ENCODE data around the gene ZFPM1. TPM values are rescaled to one million over a fixed set of nuclear protein-coding genes. Genes with fewer than 3 reads are reported as not detected.

Gene ZFPM1
- total and polyA plus RNA-seq, 2 experiments from 2014 or later, result 0.53 to 2.2 TPM

DNA sequence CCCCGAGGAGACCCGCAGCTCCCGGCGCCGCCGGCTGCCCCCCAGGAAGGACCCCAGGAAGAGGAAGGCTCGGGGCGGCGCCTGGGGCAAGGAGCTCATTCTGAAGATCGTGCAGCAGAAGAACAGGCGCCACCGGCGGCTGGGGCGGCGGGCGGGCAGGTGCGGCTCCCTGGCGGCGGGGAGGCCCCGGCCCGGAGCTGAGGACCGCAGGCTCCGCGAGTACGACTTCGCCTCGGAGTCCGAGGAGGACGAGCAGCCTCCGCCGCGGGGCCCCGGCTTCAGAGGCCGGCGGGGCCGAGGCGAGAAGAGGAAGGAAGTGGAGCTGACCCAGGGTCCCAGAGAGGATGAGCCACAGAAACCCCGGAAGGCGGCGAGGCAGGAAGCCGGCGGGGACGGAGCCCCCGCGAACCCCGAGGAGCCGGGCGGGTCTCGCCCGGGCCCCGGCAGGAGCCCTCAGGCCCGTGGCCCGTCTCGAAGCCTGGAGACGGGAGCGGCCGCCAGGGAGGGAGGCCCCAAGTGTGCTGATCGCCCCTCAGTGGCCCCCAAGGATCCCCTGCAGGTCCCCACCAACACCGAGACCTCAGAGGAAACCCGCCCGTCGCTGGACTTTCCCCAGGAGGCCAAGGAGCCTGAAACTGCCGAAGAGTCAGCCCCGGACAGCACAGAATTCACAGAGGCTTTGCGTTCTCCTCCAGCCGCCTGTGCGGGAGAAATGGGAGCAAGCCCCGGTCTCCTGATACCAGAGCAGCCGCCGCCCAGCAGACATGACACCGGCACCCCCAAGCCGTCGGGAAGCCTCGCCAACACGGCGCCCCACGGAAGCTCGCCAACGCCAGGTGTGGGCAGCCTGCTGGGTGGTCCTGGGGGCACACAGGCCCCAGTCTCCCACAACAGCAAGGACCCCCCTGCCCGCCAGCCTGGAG, 22.3 kb upstream of the ZFPM1 start:
- Histone ChIP-seq H3K27me3 (ENCODE audit: insufficient read depth) (no peaks in the 10 kb centered on the region), H3K27ac (ENCODE audit: low read depth) (no peak overlapping the region), H3K4me1 (ENCODE audit: insufficient read depth) (no peaks in the 10 kb centered on the region), H3F3A (replicated peaks; ENCODE audit: low read depth) (no peaks in the 10 kb centered on the region), H3K4me2 (peak overlapping the region; percentile 38; the same call in 1 of the 2 replicates), H2AFZ (peak overlapping the region; percentile 43; the same call in 1 of the 2 replicates), H4K20me1 (replicated peaks; ENCODE audit: insufficient read depth) (no peaks in the 10 kb centered on the region), H3K4me3 (0 out of 2 replicates have a peak overlapping the region, but pooled peaks have one; percentile 17), H3K36me3 (ENCODE audit: insufficient read depth) (no peaks in the 10 kb centered on the region), H3K79me2 (replicated peaks; ENCODE audit: insufficient read depth) (no peaks in the 10 kb centered on the region), H3K9me2 (ENCODE audit: insufficient read depth) (no peaks in the 10 kb centered on the region)
- Mint-ChIP-seq H3K4me3 (no peak overlapping the region), H3K27me3 (ENCODE audit: insufficient read depth, low read depth, poor library complexity) (peaks cover 12% of the 10 kb centered on the region), H3K4me1 (peaks cover 2% of the 10 kb centered on the region; the same call in 2 of the 3 replicates), H3K27ac (no peak overlapping the region), H3K9me3 (no peaks in the 10 kb centered on the region), H3K36me3 (ENCODE audit: low read depth) (no peaks in the 10 kb centered on the region)
- TF ChIP-seq, protein P1, sequence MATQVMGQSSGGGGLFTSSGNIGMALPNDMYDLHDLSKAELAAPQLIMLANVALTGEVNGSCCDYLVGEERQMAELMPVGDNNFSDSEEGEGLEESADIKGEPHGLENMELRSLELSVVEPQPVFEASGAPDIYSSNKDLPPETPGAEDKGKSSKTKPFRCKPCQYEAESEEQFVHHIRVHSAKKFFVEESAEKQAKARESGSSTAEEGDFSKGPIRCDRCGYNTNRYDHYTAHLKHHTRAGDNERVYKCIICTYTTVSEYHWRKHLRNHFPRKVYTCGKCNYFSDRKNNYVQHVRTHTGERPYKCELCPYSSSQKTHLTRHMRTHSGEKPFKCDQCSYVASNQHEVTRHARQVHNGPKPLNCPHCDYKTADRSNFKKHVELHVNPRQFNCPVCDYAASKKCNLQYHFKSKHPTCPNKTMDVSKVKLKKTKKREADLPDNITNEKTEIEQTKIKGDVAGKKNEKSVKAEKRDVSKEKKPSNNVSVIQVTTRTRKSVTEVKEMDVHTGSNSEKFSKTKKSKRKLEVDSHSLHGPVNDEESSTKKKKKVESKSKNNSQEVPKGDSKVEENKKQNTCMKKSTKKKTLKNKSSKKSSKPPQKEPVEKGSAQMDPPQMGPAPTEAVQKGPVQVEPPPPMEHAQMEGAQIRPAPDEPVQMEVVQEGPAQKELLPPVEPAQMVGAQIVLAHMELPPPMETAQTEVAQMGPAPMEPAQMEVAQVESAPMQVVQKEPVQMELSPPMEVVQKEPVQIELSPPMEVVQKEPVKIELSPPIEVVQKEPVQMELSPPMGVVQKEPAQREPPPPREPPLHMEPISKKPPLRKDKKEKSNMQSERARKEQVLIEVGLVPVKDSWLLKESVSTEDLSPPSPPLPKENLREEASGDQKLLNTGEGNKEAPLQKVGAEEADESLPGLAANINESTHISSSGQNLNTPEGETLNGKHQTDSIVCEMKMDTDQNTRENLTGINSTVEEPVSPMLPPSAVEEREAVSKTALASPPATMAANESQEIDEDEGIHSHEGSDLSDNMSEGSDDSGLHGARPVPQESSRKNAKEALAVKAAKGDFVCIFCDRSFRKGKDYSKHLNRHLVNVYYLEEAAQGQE (IDR thresholded peaks at IDR 0.05; ENCODE audit: unreplicated experiment), result no peak
- no peak for TF ChIP-seq EZH2phosphoT487 (IDR thresholded peaks at IDR 0.05; ENCODE audit: unreplicated experiment)
- TF ChIP-seq STAT1 (IDR thresholded peaks at IDR 0.05; ENCODE audit: unreplicated experiment), result no peak
- no peak for TF ChIP-seq ZNF331 (CRISPR knock-in tag; IDR thresholded peaks at IDR 0.05; ENCODE audit: low read depth)
- no peak for TF ChIP-seq EZH2 (IDR thresholded peaks at IDR 0.05; ENCODE audit: low read depth, unreplicated experiment)
- TF ChIP-seq, protein P2, sequence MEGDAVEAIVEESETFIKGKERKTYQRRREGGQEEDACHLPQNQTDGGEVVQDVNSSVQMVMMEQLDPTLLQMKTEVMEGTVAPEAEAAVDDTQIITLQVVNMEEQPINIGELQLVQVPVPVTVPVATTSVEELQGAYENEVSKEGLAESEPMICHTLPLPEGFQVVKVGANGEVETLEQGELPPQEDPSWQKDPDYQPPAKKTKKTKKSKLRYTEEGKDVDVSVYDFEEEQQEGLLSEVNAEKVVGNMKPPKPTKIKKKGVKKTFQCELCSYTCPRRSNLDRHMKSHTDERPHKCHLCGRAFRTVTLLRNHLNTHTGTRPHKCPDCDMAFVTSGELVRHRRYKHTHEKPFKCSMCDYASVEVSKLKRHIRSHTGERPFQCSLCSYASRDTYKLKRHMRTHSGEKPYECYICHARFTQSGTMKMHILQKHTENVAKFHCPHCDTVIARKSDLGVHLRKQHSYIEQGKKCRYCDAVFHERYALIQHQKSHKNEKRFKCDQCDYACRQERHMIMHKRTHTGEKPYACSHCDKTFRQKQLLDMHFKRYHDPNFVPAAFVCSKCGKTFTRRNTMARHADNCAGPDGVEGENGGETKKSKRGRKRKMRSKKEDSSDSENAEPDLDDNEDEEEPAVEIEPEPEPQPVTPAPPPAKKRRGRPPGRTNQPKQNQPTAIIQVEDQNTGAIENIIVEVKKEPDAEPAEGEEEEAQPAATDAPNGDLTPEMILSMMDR (conservative IDR thresholded peaks at IDR 0.05; ENCODE audit: low read depth in 2 of 2), result no peak
- TF ChIP-seq, protein P3, sequence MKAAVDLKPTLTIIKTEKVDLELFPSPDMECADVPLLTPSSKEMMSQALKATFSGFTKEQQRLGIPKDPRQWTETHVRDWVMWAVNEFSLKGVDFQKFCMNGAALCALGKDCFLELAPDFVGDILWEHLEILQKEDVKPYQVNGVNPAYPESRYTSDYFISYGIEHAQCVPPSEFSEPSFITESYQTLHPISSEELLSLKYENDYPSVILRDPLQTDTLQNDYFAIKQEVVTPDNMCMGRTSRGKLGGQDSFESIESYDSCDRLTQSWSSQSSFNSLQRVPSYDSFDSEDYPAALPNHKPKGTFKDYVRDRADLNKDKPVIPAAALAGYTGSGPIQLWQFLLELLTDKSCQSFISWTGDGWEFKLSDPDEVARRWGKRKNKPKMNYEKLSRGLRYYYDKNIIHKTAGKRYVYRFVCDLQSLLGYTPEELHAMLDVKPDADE (IDR thresholded peaks at IDR 0.05), result no peak
- TF ChIP-seq ZNF114 (CRISPR knock-in tag; IDR thresholded peaks at IDR 0.05), result no peak
- no peak for TF ChIP-seq JUNB (IDR thresholded peaks at IDR 0.05; ENCODE audit: unreplicated experiment)
- no peak for TF ChIP-seq CREB1 (CRISPR knock-in tag; IDR thresholded peaks at IDR 0.05; ENCODE audit: low read depth)
- TF ChIP-seq, protein P4, sequence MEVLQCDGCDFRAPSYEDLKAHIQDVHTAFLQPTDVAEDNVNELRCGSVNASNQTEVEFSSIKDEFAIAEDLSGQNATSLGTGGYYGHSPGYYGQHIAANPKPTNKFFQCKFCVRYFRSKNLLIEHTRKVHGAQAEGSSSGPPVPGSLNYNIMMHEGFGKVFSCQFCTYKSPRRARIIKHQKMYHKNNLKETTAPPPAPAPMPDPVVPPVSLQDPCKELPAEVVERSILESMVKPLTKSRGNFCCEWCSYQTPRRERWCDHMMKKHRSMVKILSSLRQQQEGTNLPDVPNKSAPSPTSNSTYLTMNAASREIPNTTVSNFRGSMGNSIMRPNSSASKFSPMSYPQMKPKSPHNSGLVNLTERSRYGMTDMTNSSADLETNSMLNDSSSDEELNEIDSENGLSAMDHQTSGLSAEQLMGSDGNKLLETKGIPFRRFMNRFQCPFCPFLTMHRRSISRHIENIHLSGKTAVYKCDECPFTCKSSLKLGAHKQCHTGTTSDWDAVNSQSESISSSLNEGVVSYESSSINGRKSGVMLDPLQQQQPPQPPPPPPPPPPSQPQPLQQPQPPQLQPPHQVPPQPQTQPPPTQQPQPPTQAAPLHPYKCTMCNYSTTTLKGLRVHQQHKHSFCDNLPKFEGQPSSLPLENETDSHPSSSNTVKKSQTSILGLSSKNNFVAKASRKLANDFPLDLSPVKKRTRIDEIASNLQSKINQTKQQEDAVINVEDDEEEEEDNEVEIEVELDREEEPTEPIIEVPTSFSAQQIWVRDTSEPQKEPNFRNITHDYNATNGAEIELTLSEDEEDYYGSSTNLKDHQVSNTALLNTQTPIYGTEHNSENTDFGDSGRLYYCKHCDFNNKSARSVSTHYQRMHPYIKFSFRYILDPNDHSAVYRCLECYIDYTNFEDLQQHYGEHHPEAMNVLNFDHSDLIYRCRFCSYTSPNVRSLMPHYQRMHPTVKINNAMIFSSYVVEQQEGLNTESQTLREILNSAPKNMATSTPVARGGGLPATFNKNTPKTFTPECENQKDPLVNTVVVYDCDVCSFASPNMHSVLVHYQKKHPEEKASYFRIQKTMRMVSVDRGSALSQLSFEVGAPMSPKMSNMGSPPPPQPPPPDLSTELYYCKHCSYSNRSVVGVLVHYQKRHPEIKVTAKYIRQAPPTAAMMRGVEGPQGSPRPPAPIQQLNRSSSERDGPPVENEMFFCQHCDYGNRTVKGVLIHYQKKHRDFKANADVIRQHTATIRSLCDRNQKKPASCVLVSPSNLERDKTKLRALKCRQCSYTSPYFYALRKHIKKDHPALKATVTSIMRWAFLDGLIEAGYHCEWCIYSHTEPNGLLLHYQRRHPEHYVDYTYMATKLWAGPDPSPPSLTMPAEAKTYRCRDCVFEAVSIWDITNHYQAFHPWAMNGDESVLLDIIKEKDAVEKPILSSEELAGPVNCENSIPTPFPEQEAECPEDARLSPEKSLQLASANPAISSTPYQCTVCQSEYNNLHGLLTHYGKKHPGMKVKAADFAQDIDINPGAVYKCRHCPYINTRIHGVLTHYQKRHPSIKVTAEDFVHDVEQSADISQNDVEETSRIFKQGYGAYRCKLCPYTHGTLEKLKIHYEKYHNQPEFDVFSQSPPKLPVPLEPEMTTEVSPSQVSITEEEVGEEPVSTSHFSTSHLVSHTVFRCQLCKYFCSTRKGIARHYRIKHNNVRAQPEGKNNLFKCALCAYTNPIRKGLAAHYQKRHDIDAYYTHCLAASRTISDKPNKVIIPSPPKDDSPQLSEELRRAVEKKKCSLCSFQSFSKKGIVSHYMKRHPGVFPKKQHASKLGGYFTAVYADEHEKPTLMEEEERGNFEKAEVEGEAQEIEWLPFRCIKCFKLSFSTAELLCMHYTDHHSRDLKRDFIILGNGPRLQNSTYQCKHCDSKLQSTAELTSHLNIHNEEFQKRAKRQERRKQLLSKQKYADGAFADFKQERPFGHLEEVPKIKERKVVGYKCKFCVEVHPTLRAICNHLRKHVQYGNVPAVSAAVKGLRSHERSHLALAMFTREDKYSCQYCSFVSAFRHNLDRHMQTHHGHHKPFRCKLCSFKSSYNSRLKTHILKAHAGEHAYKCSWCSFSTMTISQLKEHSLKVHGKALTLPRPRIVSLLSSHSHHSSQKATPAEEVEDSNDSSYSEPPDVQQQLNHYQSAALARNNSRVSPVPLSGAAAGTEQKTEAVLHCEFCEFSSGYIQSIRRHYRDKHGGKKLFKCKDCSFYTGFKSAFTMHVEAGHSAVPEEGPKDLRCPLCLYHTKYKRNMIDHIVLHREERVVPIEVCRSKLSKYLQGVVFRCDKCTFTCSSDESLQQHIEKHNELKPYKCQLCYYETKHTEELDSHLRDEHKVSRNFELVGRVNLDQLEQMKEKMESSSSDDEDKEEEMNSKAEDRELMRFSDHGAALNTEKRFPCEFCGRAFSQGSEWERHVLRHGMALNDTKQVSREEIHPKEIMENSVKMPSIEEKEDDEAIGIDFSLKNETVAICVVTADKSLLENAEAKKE (CRISPR knock-in tag; IDR thresholded peaks at IDR 0.05), result no peak
- TF ChIP-seq NANOG (IDR thresholded peaks at IDR 0.05; ENCODE audit: borderline replicate concordance), result no peak
- TF ChIP-seq POLR2AphosphoS5 (IDR thresholded peaks at IDR 0.05; ENCODE audit: low read depth), result no peak
- DNase-seq (ENCODE audit: low spot score) (peak; percentile 73), ATAC-seq (peak; percentile 63)

Measured in GM23338 (cell line).